Measurements from ENCODE around the gene USF2.

DNA sequence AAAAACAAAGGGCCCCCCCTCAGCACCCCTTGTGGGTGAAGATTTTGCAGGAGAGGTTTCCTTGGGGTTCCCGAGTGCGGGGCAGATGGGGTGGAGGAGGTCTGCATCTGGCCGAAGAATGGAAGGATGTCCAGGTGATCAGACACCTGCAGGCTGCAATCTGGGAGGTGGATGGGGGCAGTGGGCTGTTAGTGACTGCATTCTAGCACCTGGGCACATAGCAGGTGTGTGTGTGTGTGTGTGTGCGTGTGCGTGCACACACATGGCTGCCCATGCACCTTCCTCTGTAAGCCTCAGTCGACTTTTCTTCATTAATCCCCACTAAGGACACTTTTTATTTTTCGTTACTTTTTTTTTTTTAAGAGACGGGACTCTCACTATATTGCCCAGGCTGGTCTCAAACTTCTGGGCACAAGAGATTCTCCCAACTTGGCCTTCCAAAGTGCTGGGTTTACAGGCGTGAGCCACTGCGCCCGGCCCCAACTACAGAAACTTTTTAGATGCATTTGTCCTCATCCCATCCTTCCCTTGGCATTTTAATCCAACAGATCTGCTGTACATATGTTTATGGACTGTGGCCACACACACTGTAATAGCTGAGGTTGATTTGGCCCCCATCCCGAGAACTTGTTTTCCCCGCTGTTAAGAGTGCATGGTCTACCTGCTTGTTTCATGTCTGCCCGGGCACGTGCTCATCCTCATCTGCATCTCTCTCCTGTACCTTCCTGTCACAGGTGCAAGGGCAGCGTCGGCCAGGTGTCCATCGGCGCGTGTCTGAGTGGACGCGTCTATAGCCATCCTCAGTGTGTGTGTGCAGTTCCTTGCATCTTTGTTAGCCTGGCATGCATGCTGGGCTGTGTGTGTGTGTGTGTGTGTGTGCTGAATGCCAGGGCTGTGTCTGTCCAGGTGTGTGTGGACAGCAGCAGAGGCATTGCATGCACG, 23.9 kb downstream of the USF2 start:
- TF ChIP-seq, protein P1, sequence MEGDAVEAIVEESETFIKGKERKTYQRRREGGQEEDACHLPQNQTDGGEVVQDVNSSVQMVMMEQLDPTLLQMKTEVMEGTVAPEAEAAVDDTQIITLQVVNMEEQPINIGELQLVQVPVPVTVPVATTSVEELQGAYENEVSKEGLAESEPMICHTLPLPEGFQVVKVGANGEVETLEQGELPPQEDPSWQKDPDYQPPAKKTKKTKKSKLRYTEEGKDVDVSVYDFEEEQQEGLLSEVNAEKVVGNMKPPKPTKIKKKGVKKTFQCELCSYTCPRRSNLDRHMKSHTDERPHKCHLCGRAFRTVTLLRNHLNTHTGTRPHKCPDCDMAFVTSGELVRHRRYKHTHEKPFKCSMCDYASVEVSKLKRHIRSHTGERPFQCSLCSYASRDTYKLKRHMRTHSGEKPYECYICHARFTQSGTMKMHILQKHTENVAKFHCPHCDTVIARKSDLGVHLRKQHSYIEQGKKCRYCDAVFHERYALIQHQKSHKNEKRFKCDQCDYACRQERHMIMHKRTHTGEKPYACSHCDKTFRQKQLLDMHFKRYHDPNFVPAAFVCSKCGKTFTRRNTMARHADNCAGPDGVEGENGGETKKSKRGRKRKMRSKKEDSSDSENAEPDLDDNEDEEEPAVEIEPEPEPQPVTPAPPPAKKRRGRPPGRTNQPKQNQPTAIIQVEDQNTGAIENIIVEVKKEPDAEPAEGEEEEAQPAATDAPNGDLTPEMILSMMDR (conservative IDR thresholded peaks at IDR 0.05 in 1 of 2, IDR thresholded peaks at IDR 0.05 in 1 of 2; ENCODE audit: low read depth in 1 of 2, low read length in 2 of 2): no peak
- TF ChIP-seq EZH2 (IDR thresholded peaks at IDR 0.05; ENCODE audit: low read length, missing control alignments): no peak
